Subcutaneous adipose tissue (tissue), 4 donors: ENCODE results near the gene ADAM22. TPM values are rescaled to one million over a fixed set of nuclear protein-coding genes. Genes with fewer than 3 reads are reported as not detected.

Experiments used
- CTCF ChIP-seq: fragments of 450-650 bp; IDR thresholded peaks from one replicate; pipeline ENCODE4 v1.5.1; 2016; ENCODE audit warnings: low read depth, mild to moderate bottlenecking, control low read depth, antibody characterized with exemption, moderate library complexity
- total RNA-seq, 4 donors: library from RNA; depleted of rRNA; stranded (reverse); fragments of >200 nt; gene quantifications; one replicate each; pipeline ENCODE4 v1.1.0, GENCODE V29; 2016

The ADAM22 gene
- total RNA-seq, 4 donors from 2014 or later: 3.1 to 8.1 (median 4.6) TPM

GRCh38 chr7:87984088-87984487 is 50.0 kb downstream of the ADAM22 start:
- TF ChIP-seq CTCF: no peak

GRCh38 chr7:87993269-87993668 is 59.2 kb downstream of the ADAM22 start:
- TF ChIP-seq CTCF: no peak

GRCh38 chr7:87999261-87999660 is 65.2 kb downstream of the ADAM22 start:
- TF ChIP-seq CTCF: no peak

- no peak for TF ChIP-seq CTCF
Measured at GRCh38 chr7:88001744-88002530, 67.9 kb downstream of the ADAM22 start.

- TF ChIP-seq CTCF: no peak
Measured at GRCh38 chr7:88002617-88003016, 68.6 kb downstream of the ADAM22 start.

GRCh38 chr7:88003581-88003980 is 69.5 kb downstream of the ADAM22 start:
- no peak for TF ChIP-seq CTCF

GRCh38 chr7:88005191-88005590 is 71.1 kb downstream of the ADAM22 start:
- TF ChIP-seq CTCF: no peak
